Measurements from ENCODE around the gene PIEZO1. TPM values are rescaled to one million over a fixed set of nuclear protein-coding genes. Genes with fewer than 3 reads are reported as not detected.
A peak's percentile ranks its signal among the peaks of the same experiment; 100 is the strongest.

Gene PIEZO1
- total and polyA plus RNA-seq, 2 donors from 2014 or later, result 103 to 124 TPM

DNA sequence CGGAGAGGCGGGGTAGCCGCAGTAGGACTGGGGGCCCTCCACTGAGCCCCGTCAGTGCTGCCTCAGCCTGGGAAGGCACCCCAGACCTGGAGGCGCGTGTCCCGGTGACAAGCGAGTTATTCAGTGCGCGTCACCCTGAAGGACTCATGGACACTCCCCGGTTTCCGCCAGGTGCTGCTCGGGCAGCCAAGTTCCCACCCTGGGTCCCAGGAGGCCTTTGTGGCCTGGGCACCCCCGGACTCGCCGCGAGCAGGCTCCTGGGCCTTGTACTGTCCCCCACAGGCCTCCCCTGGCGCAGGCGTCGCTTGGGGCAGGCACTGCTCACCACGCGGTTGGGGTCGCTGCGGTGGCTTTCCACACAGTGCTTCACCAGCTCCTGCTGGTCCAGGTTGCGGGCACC, 86.4 kb downstream of the PIEZO1 start:
- Histone ChIP-seq H3K27ac (ENCODE audit: low read depth in 2 of 2, low read length in 2 of 2) (no peak overlapping the region), H3K36me3 (ENCODE audit: control insufficient read depth in 2 of 3, insufficient read depth in 3 of 3, low read length in 3 of 3) (peaks cover 0 to 4% (median 3%) of the 10 kb centered on the region in 3 donors), H3K27me3 (ENCODE audit: control insufficient read depth, insufficient read depth, low read length) (no peaks in the 10 kb centered on the region), H3K9ac (ENCODE audit: low read length in 3 of 3) (no peak overlapping the region), H3K4me3 (ENCODE audit: low read length in 3 of 3) (no peak overlapping the region), H3K9me3 (ENCODE audit: control insufficient read depth in 2 of 3, insufficient read depth in 1 of 3, low read length in 3 of 3) (no peaks in the 10 kb centered on the region), H3K4me1 (ENCODE audit: control insufficient read depth in 2 of 3, insufficient read depth in 2 of 3, low read depth in 1 of 3, low read length in 3 of 3) (peaks cover 0 to 24% (median 0%) of the 10 kb centered on the region in 3 donors)
- DNase-seq (no peak), FAIRE-seq (no peak)
- TF ChIP-seq CTCF (IDR thresholded peaks at IDR 0.05; ENCODE audit: borderline replicate concordance, extremely low read depth, insufficient read depth), result no peak
- intact Hi-C loops (cut with DNase I), result no loop called here

DNA sequence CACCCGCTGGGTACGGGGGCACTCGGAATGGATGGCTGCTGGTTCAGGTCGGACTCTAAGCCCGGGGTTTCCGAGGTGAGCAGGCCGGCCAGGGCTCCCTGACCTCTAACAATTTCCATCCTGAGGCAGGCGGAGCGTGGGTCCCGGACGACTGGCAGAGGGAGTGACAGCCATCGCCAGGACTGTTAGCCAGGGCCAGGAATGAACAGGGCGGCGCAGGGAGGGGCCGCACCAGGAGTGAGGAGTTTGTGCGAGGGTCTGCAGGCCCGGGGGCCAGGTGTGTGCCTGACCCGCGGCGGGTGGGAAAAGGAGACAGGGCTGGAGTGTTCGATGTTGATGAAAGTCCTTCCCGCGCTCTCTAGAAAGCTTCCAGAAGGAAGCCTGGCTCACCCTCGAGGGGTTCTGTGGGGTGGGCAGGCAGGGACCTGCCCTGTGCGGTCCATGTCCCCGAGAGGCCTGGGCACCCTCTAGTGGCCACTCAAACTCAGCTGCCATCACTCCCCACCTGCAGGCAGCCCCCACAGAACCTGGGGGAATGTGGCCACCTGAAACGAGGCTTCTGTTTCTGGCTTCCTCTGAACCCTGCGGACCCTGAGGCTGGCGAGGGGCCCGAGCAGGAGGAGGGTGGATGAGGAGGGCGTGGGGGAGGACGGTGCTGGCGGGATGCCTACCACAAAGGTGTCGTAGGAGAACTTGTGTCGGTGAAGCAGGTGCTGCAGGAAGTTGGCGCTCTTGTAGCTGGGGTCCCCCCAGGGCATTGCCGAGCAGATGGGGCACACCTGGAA, 87.0 kb downstream of the PIEZO1 start:
- DNase-seq, result no peak

GRCh38 chr16:88697116-88697830, 87.7 kb downstream of the PIEZO1 start:
- DNase-seq (no peak), FAIRE-seq (no peak)
- no peak for TF ChIP-seq CTCF (IDR thresholded peaks at IDR 0.05; ENCODE audit: borderline replicate concordance, extremely low read depth, insufficient read depth)
- H3K4me3 ChIP-seq (ENCODE audit: low read length in 3 of 3), result no peak overlapping the region
- H3K27me3 ChIP-seq (ENCODE audit: control insufficient read depth, insufficient read depth, low read length), result no peaks in the 10 kb centered on the region
- intact Hi-C loops (cut with DNase I), result no loop called here
- no peak overlapping the region for H3K9ac ChIP-seq (ENCODE audit: low read length in 3 of 3)
- H3K4me1 ChIP-seq (ENCODE audit: control insufficient read depth in 2 of 3, insufficient read depth in 2 of 3, low read depth in 1 of 3, low read length in 3 of 3), result peaks cover 0 to 21% (median 0%) of the 10 kb centered on the region in 3 donors
- no peak overlapping the region for H3K27ac ChIP-seq (ENCODE audit: low read depth in 2 of 2, low read length in 2 of 2)
- no peaks in the 10 kb centered on the region for H3K9me3 ChIP-seq (ENCODE audit: control insufficient read depth in 2 of 3, insufficient read depth in 1 of 3, low read length in 3 of 3)
- peaks cover 0 to 4% (median 3%) of the 10 kb centered on the region in 3 donors for H3K36me3 ChIP-seq (ENCODE audit: control insufficient read depth in 2 of 3, insufficient read depth in 3 of 3, low read length in 3 of 3)

More for the DNA sequence above, 87.0 kb downstream of the PIEZO1 start:
- Histone ChIP-seq H3K4me1 (ENCODE audit: control insufficient read depth in 2 of 3, insufficient read depth in 2 of 3, low read depth in 1 of 3, low read length in 3 of 3) (peaks cover 0 to 21% (median 0%) of the 10 kb centered on the region in 3 donors), H3K4me3 (ENCODE audit: low read length in 3 of 3) (no peak overlapping the region), H3K27me3 (ENCODE audit: control insufficient read depth, insufficient read depth, low read length) (no peaks in the 10 kb centered on the region), H3K9ac (ENCODE audit: low read length in 3 of 3) (no peak overlapping the region), H3K9me3 (ENCODE audit: control insufficient read depth in 2 of 3, insufficient read depth in 1 of 3, low read length in 3 of 3) (no peaks in the 10 kb centered on the region), H3K27ac (ENCODE audit: low read depth in 2 of 2, low read length in 2 of 2) (no peak overlapping the region), H3K36me3 (ENCODE audit: control insufficient read depth in 2 of 3, insufficient read depth in 3 of 3, low read length in 3 of 3) (peaks cover 0 to 4% (median 3%) of the 10 kb centered on the region in 3 donors)
- intact Hi-C loops (cut with DNase I), result no loop called here
- peak; percentile 22 for TF ChIP-seq CTCF (IDR thresholded peaks at IDR 0.05; ENCODE audit: borderline replicate concordance, extremely low read depth, insufficient read depth)
- FAIRE-seq, result no peak

Data from kidney (tissue), 14 donors.